HCT116 (cell line): ENCODE data around the gene RALGAPA1.

ENCODE experiments used
- CTCF ChIP-seq, 3 experiments: fragments of 200-600 bp in 1 of 3; sonication (generic) in 1 of 3; IDR thresholded peaks in 2 of 3; conservative IDR thresholded peaks in 1 of 3; 2 replicates each; pipeline ENCODE4 v1.5.1; 2012 to 2017; ENCODE audit warnings: low read depth in 2 of 3, low read length in 2 of 3, antibody characterized with exemption in 1 of 3, borderline replicate concordance in 1 of 3, control low read depth in 1 of 3, mild to moderate bottlenecking in 1 of 3, mixed read lengths in 1 of 3, mixed run types in 1 of 3, moderate library complexity in 1 of 3; ENCODE audit not compliant: insufficient read depth in 1 of 3
- EZH2 ChIP-seq: fragments of 200-600 bp; sonication (generic); IDR thresholded peaks from 2 replicates; pipeline ENCODE4 v1.6.1; 2017; ENCODE audit warnings: antibody characterized with exemption, mixed run types
- POLR2A ChIP-seq: IDR thresholded peaks from 2 replicates; pipeline ENCODE4 v1.7.0; 2011; ENCODE audit warnings: borderline replicate concordance; ENCODE audit not compliant: insufficient read depth, insufficient read length; ENCODE audit errors: extremely low read depth
- ZNF274 ChIP-seq: fragments of 200-500 bp; sonication (Bioruptor generic); IDR thresholded peaks from 2 replicates; pipeline ENCODE4 v1.6.1; 2014; ENCODE audit warnings: mild to moderate bottlenecking, low read depth, low read length, inconsistent platforms

DNA sequence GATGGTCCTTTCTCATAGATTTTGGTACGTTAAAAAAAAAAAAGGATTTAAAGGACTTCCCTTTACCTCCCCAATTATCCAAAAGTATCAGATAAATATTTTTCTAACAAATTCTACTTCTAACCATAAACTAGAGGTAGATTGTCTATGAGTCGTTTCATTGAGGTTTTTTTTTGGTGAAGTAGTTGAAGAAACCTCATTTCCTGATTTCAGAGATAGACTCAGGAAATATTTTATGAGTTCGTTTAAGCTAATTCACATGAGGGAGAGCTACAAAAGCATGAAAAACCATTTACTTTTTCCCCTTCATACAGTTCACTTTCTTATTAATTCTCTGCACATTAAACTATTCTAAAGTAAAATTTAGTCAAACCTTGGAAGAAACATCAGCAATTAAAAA, 112.5 kb downstream of the RALGAPA1 start:
- TF ChIP-seq CTCF (IDR thresholded peaks at IDR 0.05 in 2 of 3, conservative IDR thresholded peaks at IDR 0.05 in 1 of 3; ENCODE audit: borderline replicate concordance in 1 of 3, insufficient read depth in 1 of 3, low read depth in 2 of 3, low read length in 2 of 3) (no peak), POLR2A (no peak), EZH2 (no peak), ZNF274 (no peak)
